GM21825 (cell line): ENCODE measurements around the gene FRMD4A.

Source experiments
- ATAC-seq: cut with Tn5 transposase; IDR thresholded peaks from one replicate; pipeline ENCODE4 v1.9.1; 2021; ENCODE audit warnings: mild to moderate bottlenecking, moderate library complexity; ENCODE audit not compliant: unreplicated experiment

FRMD4A gene

DNA sequence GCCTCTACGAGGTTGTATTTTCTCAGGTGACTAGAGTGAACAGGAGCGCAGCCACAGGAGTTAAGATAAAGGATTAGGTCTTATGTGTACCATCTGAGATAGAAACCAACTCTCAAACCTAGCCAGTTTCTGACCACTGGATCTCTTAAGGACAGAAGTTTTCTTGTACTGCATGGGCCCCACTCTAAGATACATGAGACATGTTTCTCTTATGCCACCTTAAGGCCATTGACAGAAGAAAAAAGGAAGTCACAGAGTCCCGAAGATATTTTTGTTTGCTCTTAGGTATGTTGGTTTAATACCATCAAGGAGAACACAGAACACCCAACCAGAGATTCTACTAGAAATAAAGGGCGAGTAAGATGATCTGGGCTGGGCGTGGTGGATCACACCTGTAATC lies 335.8 kb downstream of the FRMD4A start:
- ATAC-seq, result no peak

DNA sequence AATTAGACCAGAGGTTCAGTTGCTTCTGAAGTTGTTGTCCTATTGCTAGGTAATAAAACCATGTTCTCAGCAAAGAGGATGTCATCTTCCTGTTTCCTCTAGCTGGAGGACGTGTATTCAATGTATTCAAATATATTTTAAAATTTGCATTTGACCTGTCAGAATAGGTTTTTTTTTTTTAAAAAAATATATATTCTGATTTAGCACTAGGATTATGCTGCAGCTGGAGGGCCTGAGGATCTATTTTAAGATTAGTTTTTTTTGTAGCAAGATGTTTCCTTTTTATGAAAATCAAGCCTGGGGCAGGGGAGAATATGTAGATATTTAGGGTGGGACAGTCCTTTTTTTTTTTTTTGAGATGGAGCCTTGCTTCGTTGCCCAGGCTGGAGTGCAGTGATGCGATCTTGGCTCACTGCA lies 337.0 kb downstream of the FRMD4A start:
- no peak for ATAC-seq

DNA sequence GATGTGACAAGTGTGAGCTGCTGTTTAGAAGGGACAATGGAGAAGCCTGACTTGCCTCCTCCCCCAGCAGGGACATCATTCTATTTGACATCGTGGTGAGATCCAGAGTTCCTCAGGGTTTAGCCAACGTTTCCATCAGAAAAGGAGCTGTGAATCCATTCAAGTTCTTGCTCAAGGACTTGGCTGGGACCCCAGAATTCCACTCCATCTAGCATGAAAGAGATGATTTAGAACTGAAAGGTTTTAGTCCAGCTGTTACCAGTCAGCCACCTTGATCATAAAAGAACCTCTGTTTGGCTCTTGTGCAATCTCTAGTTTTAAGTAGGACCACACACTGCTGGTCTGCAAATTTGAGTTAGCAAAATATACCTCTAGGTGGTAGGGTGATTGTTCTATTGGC lies 337.6 kb downstream of the FRMD4A start:
- no peak for ATAC-seq

DNA sequence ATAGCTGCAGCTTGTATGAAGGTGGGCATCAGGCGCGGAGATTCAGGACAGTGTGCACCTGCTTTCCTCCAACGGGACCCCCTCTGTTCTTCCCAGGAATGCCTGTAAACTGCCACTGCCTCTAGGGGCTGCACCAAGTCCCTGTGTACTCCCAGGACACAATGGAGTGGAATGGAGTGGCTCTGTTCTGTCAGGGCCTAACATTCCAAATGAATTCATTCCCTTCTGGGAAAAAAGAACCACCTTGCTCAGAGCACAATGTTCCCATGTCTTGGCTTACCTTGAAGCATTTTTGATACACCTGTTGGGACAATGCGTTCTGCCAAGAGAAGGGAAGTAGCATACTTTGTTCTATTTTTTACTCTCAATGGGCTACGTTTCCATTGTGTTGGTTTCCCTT lies 339.4 kb downstream of the FRMD4A start:
- ATAC-seq, result no peak

DNA sequence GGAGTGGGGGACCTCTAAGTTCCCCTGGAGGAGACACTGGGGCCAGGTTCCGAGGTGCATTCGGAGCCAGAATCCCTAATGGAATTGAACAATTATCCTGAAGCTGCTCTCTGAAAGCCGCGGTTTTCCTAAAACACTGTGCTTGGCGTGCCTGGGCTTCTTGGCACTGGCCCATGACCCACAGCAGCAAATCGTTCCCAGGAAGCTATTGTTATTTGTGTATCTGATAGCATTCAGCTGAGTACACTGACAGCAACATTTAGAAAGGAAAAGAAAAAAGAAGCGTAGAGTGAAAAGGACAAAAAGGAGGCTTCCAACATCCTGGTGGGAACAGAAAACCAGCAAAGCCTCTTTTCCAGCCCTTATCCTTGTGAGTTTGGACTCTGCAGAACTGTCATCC lies 339.8 kb downstream of the FRMD4A start:
- ATAC-seq, result no peak

DNA sequence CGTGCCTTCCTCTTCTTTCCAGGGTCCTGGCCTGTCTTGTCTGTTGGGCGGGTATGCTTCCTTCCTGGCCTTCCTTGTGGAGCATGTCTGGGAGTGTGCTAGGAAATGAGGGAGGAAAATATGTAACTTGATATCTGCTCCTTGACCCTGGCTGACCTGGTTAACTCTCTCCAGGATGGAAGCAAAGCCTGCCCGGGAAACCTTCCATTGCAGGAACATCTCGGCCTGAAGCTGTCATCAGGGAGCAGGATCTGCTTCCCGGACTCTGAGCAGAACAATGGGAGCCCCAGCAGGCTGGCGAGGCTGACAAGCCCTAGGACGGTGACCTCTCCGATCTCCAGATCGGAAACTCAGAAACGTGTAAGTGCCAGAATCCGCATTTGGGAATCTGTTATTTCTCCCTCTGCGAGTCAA lies 340.3 kb downstream of the FRMD4A start:
- ATAC-seq, result no peak

DNA sequence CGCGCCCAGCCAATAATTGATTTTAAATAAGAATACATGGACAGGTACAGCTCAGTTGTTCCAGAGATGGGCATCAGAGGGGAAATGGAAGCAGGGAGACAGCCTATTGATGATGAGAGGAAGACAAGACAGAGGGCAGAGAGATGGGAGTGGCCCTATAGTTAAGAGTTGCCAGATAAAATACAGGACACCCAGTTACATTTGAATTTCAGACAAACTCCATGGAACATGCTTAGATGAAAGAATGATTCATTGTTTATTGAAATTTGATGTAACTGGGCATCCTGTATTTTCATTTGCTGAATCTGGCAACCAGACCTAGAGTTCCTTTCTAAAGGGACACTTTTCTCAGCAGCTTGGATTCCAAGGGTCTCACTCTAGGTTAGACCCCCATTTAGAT lies 341.1 kb downstream of the FRMD4A start:
- ATAC-seq, result no peak

DNA sequence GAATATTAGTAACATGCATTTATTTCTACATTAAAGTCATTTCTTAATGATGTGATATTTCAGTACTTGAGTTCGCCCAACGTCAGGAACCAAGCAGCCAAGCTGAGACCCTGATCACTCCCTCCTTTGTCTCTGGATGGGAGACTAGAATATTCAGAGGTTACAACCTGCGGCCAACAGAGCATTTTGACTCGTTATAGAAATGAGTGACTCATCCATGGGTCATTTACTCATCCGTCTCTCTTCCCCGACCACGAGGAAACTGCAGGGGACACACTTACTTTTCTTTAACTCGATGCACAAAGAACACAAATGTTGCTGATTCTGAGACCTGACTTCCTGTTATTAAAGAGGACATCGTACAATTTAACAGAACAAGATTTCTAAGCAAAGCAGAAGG lies 343.3 kb downstream of the FRMD4A start:
- ATAC-seq, result no peak

DNA sequence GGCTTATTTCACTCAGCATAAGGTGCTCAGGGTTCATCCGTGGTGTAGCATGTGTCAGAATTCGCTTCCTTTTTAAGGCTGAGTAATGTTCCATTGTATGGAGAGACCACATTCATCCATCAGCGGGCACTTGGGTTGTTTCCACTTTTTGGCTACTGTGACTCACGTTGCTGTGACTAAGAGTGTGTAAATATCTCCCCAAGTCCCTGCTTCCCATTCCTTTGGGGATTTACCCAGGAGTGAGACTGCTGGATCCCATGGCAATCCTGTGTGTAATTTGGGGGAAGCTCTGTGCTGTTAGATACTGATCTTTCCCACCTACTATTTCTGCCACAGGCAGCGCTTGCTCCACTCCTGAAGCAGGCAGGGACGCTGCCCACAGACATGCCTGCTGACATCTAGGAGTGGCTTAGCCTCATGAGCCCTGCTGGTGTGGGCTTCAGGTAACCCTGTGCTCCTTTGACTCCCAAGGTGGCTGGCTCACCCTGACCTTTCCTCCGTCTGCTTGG lies 346.0 kb downstream of the FRMD4A start:
- ATAC-seq, result no peak

DNA sequence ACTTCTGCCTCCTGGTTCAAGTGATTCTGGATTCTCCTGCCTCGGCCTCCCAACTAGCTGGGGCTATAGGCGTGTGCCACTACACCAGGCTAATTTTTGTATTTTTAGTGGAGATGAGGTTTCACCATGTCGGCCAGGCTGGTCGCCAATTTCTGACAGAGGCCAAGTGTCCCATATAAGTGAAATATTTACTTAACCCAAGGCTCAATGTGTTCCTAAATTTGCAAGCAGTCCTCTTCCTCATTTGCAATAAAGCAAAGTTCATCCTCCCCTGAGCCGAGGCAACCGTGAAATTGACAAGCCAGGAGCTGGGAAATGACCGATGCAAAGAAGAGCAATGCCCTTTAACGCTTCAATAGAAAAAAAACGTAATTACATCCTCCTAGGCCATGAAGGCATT lies 347.7 kb downstream of the FRMD4A start:
- ATAC-seq, result no peak

DNA sequence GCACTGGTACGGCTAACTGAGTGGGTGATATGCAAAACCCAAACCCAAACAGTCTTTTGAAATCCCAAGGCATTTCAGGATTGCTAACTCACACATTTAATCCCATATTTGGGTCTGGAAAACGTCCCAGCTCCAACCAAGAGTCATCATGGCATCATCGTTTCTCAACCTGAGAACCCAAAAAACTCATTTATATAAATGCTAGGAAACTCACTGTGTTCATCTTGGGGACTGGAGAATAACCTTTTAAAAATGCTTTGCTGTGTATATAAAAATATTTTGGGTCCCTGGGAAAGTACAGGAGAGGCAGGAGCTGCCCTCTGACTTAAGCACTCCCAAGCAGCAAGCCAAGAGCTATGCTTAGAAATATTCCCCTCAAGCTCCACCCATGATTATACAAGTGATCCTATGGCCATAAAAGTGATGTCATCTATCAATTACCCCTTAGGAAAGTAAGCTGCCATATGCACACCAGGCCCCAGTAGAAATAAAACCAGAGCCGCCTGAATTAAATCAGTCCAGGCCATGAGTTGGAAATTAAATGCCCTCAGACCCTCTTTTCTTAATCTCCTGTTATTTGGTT lies 352.1 kb downstream of the FRMD4A start:
- no peak for ATAC-seq

DNA sequence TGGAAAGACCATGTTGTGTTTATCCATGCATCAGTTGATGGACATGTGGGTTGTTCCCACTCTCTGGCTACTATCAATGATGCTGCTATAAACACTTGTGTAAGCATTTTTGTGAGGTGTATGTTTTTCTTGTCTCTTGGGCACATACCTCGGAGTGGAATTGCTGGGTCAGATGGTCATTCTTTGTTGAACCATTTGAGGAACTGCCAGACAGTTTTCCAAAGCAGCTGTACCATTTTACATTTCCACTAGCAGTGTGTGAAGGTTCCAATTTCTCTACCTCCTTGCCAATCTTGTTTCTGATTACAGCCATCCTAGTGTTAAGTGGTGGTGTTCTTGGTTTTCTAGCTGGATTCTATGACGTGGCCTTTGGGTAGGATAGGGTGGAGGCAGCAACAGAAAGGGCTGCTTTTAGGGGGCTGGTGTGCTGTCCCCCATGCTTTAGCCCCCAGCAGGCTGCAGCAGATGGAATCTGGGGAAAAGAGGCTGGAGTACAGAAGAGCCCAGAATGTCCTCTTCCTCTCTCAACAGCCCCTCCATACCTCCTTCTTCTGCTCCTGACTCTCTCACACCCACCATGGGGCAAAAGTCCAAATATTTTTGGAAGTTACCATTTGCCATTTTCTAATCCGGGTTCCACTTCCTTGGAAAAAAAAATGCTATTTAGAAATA lies 352.7 kb downstream of the FRMD4A start:
- no peak for ATAC-seq

DNA sequence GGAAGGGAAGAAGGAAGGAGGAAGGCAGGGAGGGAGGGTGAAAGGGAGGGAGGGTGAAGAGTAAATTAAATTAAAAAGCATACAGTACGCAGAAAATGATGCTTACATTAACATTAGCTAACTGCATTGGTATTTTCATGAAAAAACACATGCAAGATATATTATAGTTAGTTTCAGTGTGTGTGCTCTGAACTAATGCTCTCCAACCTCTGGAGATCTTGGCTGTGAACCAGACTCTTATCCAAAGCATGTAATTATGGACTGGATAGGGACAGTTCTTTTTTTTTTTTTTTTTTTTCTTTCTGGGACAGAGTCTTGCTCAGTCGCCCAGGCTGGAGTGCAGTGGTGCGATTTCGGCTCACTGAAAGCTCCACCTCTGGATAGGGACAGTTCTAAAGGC lies 357.0 kb downstream of the FRMD4A start:
- ATAC-seq, result no peak

DNA sequence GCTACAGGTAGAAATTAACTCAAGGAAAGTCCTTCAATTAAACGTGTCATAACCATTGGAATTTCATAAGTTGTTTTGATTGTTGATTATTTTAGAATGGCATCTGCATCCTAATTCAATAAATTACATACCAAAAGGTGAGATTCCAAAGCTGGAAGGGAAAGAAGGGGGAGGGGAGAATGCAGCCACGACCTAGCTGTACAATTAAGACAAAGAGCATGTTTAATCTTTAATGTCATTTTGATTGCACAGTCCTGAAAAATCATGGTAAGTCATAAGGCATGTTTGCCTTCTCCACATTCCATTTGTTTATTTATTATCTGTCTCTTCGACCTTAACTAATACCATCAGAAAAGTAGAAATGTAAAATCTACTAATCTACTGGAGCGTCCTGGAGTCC lies 358.1 kb downstream of the FRMD4A start:
- ATAC-seq, result no peak

DNA sequence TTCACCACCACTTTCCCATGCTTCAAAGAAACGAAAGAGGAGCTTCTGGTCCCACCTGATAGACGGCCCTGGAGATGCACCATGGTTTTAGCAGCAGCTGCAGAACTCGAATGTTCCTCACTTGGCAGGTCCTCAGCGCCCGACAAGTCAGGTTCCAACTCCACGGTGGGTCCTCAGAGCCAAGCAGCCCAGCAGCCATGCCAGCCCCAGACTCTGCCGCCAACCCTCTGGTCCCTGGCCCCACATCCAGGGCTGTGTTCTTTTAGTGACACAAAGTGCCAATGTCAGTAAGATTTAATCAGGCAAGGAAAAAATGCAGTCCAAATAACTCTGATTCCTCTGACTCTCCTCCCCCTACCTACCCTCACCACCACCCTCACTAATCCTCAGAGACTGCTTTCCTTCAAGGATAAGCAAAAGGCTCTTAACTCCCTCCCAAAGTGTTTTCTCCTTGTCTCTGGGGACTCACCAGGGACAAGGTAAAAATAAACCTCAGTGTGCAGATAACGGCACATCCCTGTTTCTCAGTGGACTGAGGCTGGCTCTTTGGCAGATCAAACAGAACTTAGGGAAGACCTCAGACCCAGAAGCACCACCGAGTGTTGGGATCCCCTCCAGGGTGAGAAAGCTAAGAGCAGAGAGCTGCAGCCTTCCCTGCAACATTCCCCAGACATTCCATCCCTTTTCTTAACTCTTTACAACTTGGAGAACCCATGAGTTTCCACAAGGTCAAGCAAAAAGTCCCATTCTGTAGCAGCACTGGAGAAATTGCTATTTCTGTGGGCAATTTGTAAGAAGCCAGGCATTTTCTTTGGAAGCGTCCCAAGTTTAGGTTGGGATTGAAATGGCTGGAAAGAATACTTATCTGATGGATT lies 358.9 kb downstream of the FRMD4A start:
- ATAC-seq, result no peak

DNA sequence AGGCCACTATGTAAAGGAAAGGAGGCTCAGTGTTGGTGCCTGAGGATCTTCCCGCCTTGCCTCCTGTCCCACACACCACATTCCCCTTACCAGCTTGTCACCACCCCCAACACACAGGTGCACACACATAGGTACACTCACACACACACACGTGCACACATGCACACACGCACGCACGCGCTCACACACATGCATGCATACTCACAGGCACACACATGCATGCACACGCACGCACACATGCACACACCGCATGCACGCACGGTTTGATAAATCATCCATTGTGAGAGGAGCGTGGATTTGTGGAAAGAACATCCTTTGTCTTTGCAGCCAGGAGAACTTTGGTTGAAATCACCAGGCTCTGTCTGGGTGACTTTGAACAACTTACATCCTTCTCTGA lies 359.8 kb downstream of the FRMD4A start:
- ATAC-seq, result no peak

DNA sequence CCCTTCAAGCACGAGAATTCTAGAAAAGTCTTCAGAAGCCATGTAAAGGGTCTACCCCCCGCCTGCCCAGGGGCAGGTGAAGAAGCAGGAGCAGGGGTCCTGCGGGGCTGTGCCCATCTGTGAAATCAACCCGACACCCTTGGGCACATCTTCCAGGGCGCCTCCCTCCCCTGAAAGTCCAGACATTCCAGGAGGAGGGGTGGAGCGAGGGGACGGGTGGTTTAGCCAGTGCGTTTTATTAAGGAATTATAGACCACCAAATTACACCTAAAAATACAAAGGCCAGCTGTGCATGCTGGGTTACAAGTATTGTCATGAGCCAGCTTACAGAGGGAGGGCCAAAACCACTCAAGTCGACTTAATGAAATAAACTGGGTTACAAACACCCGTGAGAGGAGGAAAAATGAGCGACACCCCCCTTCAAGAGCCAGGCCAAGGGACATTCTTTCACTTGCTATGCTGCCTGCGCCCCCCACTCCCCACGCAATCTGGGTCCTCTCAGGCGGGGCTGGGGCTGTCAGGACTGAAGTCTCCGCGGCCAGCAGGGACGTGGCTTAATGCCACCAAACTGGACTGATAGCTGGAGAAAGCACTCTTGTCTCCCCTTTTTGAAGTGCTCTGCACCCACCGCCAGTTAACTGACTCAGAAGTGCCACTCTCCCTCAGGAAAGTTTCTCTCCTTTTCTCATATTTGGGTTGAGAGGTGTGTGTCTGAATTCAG lies 360.3 kb downstream of the FRMD4A start:
- ATAC-seq, result no peak

DNA sequence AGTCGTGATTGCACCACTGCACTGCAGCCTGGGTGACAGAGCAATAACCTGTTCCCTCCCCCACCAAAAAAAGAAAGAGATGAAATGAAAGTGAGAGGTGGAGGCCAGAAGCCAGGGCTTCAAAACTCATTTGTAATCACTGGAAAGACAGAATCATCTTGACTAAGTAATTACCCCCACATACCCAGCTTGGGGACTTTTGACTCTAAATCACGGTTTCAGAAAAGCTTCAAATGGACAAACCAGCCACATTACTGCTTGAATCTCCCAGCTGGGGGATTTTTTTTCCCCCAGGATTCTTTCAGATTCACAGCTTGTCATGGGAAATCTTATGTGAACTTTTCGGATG lies 361.0 kb downstream of the FRMD4A start:
- no peak for ATAC-seq

DNA sequence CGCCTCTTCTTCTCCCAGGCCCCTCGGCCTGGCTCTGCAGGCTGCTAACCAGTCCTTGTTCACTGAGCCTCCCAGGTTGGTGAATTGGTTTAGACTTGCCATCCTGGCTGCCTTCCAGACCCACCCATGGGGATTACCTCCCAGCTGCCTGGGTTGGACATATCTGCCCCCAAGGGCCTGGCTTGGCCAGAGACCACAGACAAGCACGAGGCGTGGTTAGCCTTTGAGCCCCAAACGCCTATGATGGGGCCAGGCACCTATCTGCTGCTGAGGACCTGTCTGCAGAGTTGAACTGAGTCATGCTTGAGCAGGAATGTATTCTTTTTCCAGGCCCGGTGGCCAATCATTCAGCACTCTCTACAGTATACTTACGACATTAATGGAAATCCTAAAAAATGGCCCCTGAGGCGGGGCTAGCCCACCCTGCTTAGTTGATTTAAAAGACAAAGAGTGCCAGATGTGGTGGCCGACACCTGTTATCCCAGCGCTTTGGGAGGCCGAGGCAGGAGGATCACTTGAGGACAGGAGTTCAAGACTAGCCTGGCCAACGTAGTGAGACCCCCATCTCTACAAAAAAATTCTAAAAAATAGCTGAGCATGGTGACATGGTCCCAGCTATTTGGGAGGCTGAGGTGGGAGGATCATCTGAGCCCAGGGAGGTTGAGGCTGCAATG lies 361.5 kb downstream of the FRMD4A start:
- ATAC-seq, result no peak

DNA sequence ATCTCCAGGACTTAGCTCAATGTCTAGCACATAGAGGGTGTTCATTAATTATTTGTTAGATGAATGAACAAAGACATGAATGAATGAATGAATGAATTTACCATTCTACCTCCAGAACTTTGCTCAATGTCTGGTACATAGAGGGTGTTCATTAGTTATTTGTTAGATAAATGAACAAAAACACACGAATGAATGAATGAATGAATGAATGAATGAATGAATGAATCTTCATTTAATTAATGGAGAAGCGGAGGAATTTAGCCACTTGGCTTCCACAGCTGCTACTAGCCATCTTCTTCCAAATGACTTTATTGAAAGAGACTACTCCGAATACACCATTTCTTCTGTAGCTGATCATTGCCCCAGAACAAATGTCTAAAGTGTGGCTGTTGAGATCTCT lies 368.9 kb downstream of the FRMD4A start:
- no peak for ATAC-seq

DNA sequence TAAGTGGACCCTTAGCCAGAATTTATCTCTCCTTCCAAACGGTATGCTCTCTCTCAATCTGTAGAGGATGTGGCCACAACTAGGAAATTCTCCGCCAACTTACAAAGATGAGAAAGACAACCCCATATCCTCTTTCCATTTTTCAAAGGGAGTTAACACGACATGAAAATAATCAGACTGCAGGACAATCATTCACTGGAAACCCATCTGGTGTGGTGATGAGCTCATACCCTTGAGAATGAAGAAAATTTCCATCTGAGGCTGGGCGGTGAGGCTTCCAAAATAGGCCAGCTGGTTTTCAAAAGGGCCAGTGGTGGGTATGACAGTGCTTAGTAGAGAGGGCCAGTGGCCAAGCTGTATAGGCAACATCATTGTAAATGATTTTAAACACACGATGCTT lies 369.6 kb downstream of the FRMD4A start:
- no peak for ATAC-seq
